Progenitor cell of endocrine pancreas (in vitro differentiated cells): ENCODE data around the gene RAD51B. TPM values are rescaled to one million over a fixed set of nuclear protein-coding genes. Genes with fewer than 3 reads are reported as not detected.

Experiments
- DNase-seq: peaks from one replicate; pipeline ENCODE4 v3.0.0; 2021; ENCODE audit warnings: low spot score; ENCODE audit not compliant: unreplicated experiment
- H3K27ac Mint-ChIP-seq: 2 replicates; pipeline ENCODE4 v1.8.0; 2021; ENCODE audit warnings: mild to moderate bottlenecking, moderate library complexity, mixed read lengths
- H3K27me3 Mint-ChIP-seq: 2 replicates; pipeline ENCODE4 v1.8.0; 2021; ENCODE audit warnings: mixed read lengths
- H3K36me3 Mint-ChIP-seq: 2 replicates; pipeline ENCODE4 v1.8.0; 2022; ENCODE audit warnings: mixed read lengths; ENCODE audit not compliant: insufficient read depth
- H3K4me1 Mint-ChIP-seq: 2 replicates; pipeline ENCODE4 v1.8.0; 2021; ENCODE audit warnings: low read depth, mixed read lengths
- H3K4me3 Mint-ChIP-seq: 2 replicates; pipeline ENCODE4 v1.8.0; 2021; ENCODE audit warnings: low read depth, mild to moderate bottlenecking, moderate library complexity, mixed read lengths
- H3K9me3 Mint-ChIP-seq: 2 replicates; pipeline ENCODE4 v1.8.0; 2021; ENCODE audit warnings: low read depth, mixed read lengths
- CTCF ChIP-seq: fragments of 200-600 bp; sonication (generic); IDR thresholded peaks from one replicate; pipeline ENCODE4 v1.5.0; 2021; ENCODE audit warnings: antibody characterized with exemption, mild to moderate bottlenecking; ENCODE audit not compliant: unreplicated experiment
- total RNA-seq: library from RNA; stranded (reverse); gene quantifications from 2 replicates; pipeline ENCODE4 v1.2.1, GENCODE V29; 2021

RAD51B gene
- total RNA-seq, 1 donor from 2014 or later = 24.7 TPM

GRCh38 chr14:68730348-68730747, 910.8 kb downstream of the RAD51B start:
- H3K4me1 Mint-ChIP-seq = peaks cover 19% of the 10 kb centered on the region
- DNase-seq = no peak
- TF ChIP-seq CTCF = no peak
- H3K27me3 Mint-ChIP-seq = no peaks in the 10 kb centered on the region
- H3K27ac Mint-ChIP-seq = no peak overlapping the region
- H3K36me3 Mint-ChIP-seq = no peaks in the 10 kb centered on the region
- H3K4me3 Mint-ChIP-seq = no peak overlapping the region
- H3K9me3 Mint-ChIP-seq = no peaks in the 10 kb centered on the region

GRCh38 chr14:68730811-68731425, 911.3 kb downstream of the RAD51B start:
- no peaks in the 10 kb centered on the region for H3K27me3 Mint-ChIP-seq
- no peak for DNase-seq
- H3K4me3 Mint-ChIP-seq = no peak overlapping the region
- no peak for TF ChIP-seq CTCF
- H3K4me1 Mint-ChIP-seq = peaks cover 20% of the 10 kb centered on the region
- no peaks in the 10 kb centered on the region for H3K9me3 Mint-ChIP-seq
- no peaks in the 10 kb centered on the region for H3K36me3 Mint-ChIP-seq
- H3K27ac Mint-ChIP-seq = no peak overlapping the region

- H3K9me3 Mint-ChIP-seq = no peaks in the 10 kb centered on the region
- DNase-seq = no peak
- peaks cover 31% of the 10 kb centered on the region for H3K4me1 Mint-ChIP-seq
- no peak overlapping the region for H3K4me3 Mint-ChIP-seq
- H3K27me3 Mint-ChIP-seq = no peaks in the 10 kb centered on the region
- TF ChIP-seq CTCF = no peak
- H3K27ac Mint-ChIP-seq = no peak overlapping the region
- H3K36me3 Mint-ChIP-seq = no peaks in the 10 kb centered on the region
These were observed 913.7 kb downstream of the RAD51B start for GRCh38 chr14:68733086-68733914.

GRCh38 chr14:68734231-68734732, 914.7 kb downstream of the RAD51B start:
- no peak for TF ChIP-seq CTCF
- no peak overlapping the region for H3K4me3 Mint-ChIP-seq
- no peak for DNase-seq
- no peaks in the 10 kb centered on the region for H3K36me3 Mint-ChIP-seq
- no peaks in the 10 kb centered on the region for H3K9me3 Mint-ChIP-seq
- peaks cover 5% of the 10 kb centered on the region for H3K27me3 Mint-ChIP-seq
- peak overlapping the region; percentile 15 for H3K27ac Mint-ChIP-seq
- H3K4me1 Mint-ChIP-seq = peaks cover 28% of the 10 kb centered on the region

GRCh38 chr14:68735856-68736255, 916.3 kb downstream of the RAD51B start:
- H3K27ac Mint-ChIP-seq = peak overlapping the region; percentile 81
- H3K27me3 Mint-ChIP-seq = peaks cover 5% of the 10 kb centered on the region
- no peak for TF ChIP-seq CTCF
- no peak overlapping the region for H3K4me3 Mint-ChIP-seq
- no peaks in the 10 kb centered on the region for H3K36me3 Mint-ChIP-seq
- peaks cover 26% of the 10 kb centered on the region for H3K4me1 Mint-ChIP-seq
- no peak for DNase-seq
- peaks cover under 1% of the 10 kb centered on the region for H3K9me3 Mint-ChIP-seq
